NCI-H2171 treated with DMSO at 0.1 percent for 48 hours (cell line): ENCODE data around the gene SLC2A8.

Experiments
- DNase-seq: peaks from one replicate; lab custom pipeline; 2025; lab: John Stamatoyannopoulos, UW

The SLC2A8 gene

GRCh38 chr9:127402401-127403090 lies 5.6 kb downstream of the SLC2A8 start:
- no peak for DNase-seq

- no peak for DNase-seq
Measured at GRCh38 chr9:127403507-127404192, 6.7 kb downstream of the SLC2A8 start.

GRCh38 chr9:127404631-127405030 lies 7.7 kb downstream of the SLC2A8 start:
- DNase-seq, result no peak

GRCh38 chr9:127405344-127406125 lies 8.6 kb downstream of the SLC2A8 start:
- DNase-seq, result peak; percentile 86

- DNase-seq, result no peak
Measured at GRCh38 chr9:127406799-127407491, 10.0 kb downstream of the SLC2A8 start.

- DNase-seq, result no peak
Measured at GRCh38 chr9:127407492-127407843, 10.5 kb downstream of the SLC2A8 start.

- DNase-seq, result no peak
Measured at GRCh38 chr9:127411122-127411521, 14.2 kb downstream of the SLC2A8 start.

GRCh38 chr9:127415141-127415540 lies 18.2 kb downstream of the SLC2A8 start:
- DNase-seq, result no peak

GRCh38 chr9:127415657-127416056 lies 18.7 kb downstream of the SLC2A8 start:
- no peak for DNase-seq

- DNase-seq, result no peak
Measured at GRCh38 chr9:127417131-127418036, 20.4 kb downstream of the SLC2A8 start.

- DNase-seq, result peak; percentile 20
Measured at GRCh38 chr9:127418037-127418471, 21.1 kb downstream of the SLC2A8 start.

- DNase-seq, result no peak
Measured at GRCh38 chr9:127419348-127419747, 22.4 kb downstream of the SLC2A8 start.

GRCh38 chr9:127421057-127421456 lies 24.1 kb downstream of the SLC2A8 start:
- DNase-seq, result no peak

GRCh38 chr9:127422133-127422782 lies 25.3 kb downstream of the SLC2A8 start:
- DNase-seq, result no peak

GRCh38 chr9:127422787-127423186 lies 25.8 kb downstream of the SLC2A8 start:
- DNase-seq, result no peak

- no peak for DNase-seq
Measured at GRCh38 chr9:127423476-127423933, 26.5 kb downstream of the SLC2A8 start.

- DNase-seq, result peak; percentile 98
Measured at GRCh38 chr9:127423934-127424675, 27.1 kb downstream of the SLC2A8 start, which contains the start of gene ZNF79. ZNF79 (plus strand) TSS chr9:127424382; CDS start chr9:127424788, 406 bp downstream.

GRCh38 chr9:127424676-127424999 lies 27.7 kb downstream of the SLC2A8 start:
- DNase-seq, result peak; percentile 58

- no peak for DNase-seq
Measured at GRCh38 chr9:127426756-127427155, 29.8 kb downstream of the SLC2A8 start.

GRCh38 chr9:127428348-127428747 lies 31.4 kb downstream of the SLC2A8 start:
- DNase-seq, result no peak
